Esophagus squamous epithelium (tissue), 5 donors: ENCODE measurements around the gene RPL14. TPM values are rescaled to one million over a fixed set of nuclear protein-coding genes. Genes with fewer than 3 reads are reported as not detected.

Experiments
- DNase-seq: peaks from one replicate; lab custom pipeline; 2025; lab: John Stamatoyannopoulos, UW
- H3K27ac ChIP-seq, 4 donors: fragments of 200-600 bp; sonication (generic); one replicate each; pipeline ENCODE4 v1.5.1; 2016 to 2019; ENCODE audit warnings: mild to moderate bottlenecking in 1 of 4
- H3K27me3 ChIP-seq, 4 donors: fragments of 200-600 bp; sonication (generic); 1 replicate in 3 of 4; 2 replicates in 1 of 4; pipeline versions ENCODE4 v1.5.1 to v1.6.0; 2017 to 2021; ENCODE audit warnings: antibody characterized with exemption in 1 of 4
- H3K36me3 ChIP-seq, 3 donors: fragments of 200-600 bp; sonication (generic); one replicate each; pipeline ENCODE4 v1.5.1; 2016 to 2019
- H3K4me1 ChIP-seq, 3 donors: fragments of 200-600 bp; sonication (generic); one replicate each; pipeline ENCODE4 v1.5.1; 2017 to 2019
- H3K4me3 ChIP-seq, 4 donors: fragments of 200-600 bp; sonication (generic); 1 replicate in 3 of 4; 2 replicates in 1 of 4; pipeline ENCODE4 v1.5.1; 2016 to 2019; ENCODE audit warnings: mild to moderate bottlenecking in 2 of 4, moderate library complexity in 1 of 4
- H3K9me3 ChIP-seq, 3 donors: fragments of 200-600 bp; sonication (generic); one replicate each; pipeline ENCODE4 v1.5.1; 2016 to 2019
- POLR2A ChIP-seq, 4 donors: fragments of 450-650 bp; IDR thresholded peaks; one replicate each; pipeline ENCODE4 v1.6.1; 2017; ENCODE audit warnings: antibody characterized with exemption in 4 of 4, mild to moderate bottlenecking in 4 of 4, moderate library complexity in 3 of 4
- WGBS, 2 donors: methylation state at CpG; one replicate each; pipeline ENCODE4 v1.1.5; 2018; 5-methylcytosine and 5-hydroxymethylcytosine counted together
- intact Hi-C: fragments of 100-400 bp; cut with DNase I; formaldehyde crosslinking; loops from one replicate; pipeline ENCODE4 v1.15.0; 2022
- total RNA-seq, 4 donors: library from RNA; depleted of rRNA; stranded (reverse); fragments of >200 nt; gene quantifications; one replicate each; pipeline ENCODE4 v1.1.0, GENCODE V29; 2016
- TF ChIP-seq, protein P1 (sequence below), 6 experiments: fragments of 450-650 bp in 4 of 6; fragments of 200-600 bp in 2 of 6; sonication (generic) in 2 of 6; IDR thresholded peaks; one replicate each; pipeline ENCODE4 v1.5.1; 2016 to 2019; ENCODE audit warnings: antibody characterized with exemption in 6 of 6, mild to moderate bottlenecking in 4 of 6, moderate library complexity in 4 of 6
- donor health status: DM: yes; HTN: yes; CAD: no.

RPL14 gene
- total RNA-seq, 4 donors from 2014 or later: 333 to 488 (median 431) TPM

DNA sequence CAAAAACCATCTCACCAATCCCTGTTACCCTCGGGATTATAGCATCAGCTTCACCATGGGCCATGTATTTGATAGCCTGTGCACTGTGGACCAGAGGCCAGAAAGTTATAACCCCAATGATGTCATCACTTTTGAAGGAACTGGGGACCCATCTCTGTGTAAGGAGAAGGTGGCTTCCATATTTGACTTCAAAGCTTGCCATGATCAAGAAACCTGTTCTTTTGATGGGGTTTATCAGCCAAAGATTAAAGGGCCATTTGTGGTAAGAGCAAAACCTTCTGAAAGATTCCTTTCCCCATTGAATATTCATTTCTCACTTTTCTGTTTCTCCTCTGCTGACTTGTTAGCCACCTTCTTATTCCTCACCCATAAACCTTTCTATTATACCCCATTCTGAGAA lies 34.3 kb upstream of the RPL14 start:
- H3K9me3 ChIP-seq: no peaks in the 10 kb centered on the region
- H3K27ac ChIP-seq: no peak overlapping the region
- H3K4me1 ChIP-seq: peaks cover 0 to 6% (median 0%) of the 10 kb centered on the region in 3 donors
- H3K27me3 ChIP-seq: no peaks in the 10 kb centered on the region
- WGBS, 2 donors: 50 to 69% methylated on average over 1 of the region's 1 CpG
- peaks cover 0 to 43% (median 0%) of the 10 kb centered on the region in 3 donors for H3K36me3 ChIP-seq
- intact Hi-C loops: loop anchor here (10.0 kb wide), 1 partner anchor 98 kb away; no protein-coding TSS in a partner anchor
- no peak overlapping the region for H3K4me3 ChIP-seq
- TF ChIP-seq, protein P1, sequence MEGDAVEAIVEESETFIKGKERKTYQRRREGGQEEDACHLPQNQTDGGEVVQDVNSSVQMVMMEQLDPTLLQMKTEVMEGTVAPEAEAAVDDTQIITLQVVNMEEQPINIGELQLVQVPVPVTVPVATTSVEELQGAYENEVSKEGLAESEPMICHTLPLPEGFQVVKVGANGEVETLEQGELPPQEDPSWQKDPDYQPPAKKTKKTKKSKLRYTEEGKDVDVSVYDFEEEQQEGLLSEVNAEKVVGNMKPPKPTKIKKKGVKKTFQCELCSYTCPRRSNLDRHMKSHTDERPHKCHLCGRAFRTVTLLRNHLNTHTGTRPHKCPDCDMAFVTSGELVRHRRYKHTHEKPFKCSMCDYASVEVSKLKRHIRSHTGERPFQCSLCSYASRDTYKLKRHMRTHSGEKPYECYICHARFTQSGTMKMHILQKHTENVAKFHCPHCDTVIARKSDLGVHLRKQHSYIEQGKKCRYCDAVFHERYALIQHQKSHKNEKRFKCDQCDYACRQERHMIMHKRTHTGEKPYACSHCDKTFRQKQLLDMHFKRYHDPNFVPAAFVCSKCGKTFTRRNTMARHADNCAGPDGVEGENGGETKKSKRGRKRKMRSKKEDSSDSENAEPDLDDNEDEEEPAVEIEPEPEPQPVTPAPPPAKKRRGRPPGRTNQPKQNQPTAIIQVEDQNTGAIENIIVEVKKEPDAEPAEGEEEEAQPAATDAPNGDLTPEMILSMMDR (IDR thresholded peaks at IDR 0.05): no peak
- no peak for TF ChIP-seq POLR2A (IDR thresholded peaks at IDR 0.05)
- DNase-seq: no peak

DNA sequence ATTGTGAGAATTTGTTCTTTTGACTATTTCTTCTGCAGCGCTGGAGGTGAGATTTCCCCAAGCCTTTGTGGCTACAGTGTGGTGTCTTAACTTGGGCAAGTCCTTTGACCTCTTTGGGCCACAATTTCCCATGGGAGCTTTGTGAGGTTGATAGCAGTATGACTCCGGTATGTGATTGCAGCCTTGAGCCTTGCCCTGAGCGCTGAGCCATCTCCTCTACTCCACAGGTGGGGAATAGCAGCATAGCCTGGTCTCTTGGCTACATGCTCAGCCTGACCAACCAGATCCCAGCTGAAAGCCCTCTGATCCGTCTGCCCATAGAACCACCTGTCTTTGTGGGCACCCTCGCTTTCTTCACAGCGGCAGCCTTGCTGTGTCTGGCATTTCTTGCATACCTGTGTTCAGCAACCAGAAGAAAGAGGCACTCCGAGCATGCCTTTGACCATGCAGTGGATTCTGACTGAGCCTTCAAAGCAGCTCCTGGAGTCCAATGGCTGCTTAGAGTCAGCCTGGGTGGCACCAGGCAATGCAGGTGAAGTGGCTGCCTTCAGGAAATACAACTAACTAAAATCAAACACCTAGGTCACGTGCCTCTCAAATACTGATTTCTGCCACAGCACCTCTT lies 30.0 kb upstream of the RPL14 start:
- intact Hi-C loops: loop anchor here (10.0 kb wide), 1 partner anchor 102 kb away; no protein-coding TSS in a partner anchor
- WGBS, 2 donors: 97 to 100% methylated on average over 2 to 6 of the region's 8 CpGs

DNA sequence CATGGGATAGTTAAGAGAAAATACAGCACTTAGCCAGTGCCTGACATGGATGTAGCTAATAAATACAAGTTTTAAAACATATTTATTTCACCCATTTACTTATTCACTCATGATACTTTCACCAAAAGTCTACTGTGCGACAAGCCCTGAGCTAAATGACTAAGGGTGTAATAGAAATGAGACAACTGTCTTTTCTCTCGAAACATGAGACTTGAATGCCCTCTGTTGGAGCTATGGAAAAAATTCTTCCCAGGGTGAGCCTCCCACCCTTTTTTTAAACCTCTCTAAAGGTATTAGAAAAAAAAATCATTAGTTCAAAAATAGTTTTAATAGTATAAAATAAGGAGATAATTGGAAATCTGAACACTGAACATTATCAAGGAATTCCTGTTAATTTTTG lies 24.3 kb upstream of the RPL14 start:
- Histone ChIP-seq H3K9me3 (no peaks in the 10 kb centered on the region), H3K27me3 (no peaks in the 10 kb centered on the region), H3K27ac (no peak overlapping the region), H3K4me1 (no peaks in the 10 kb centered on the region), H3K4me3 (no peak overlapping the region), H3K36me3 (peaks cover 0 to under 1% (median 0%) of the 10 kb centered on the region in 3 donors)
- no peak for DNase-seq
- 73 to 74% methylated on average over 2 of the region's 2 CpGs for WGBS, 2 donors
- TF ChIP-seq, protein P1 (IDR thresholded peaks at IDR 0.05): no peak
- TF ChIP-seq POLR2A (IDR thresholded peaks at IDR 0.05): no peak
- intact Hi-C loops: no loop called here

More for the DNA sequence above, 30.0 kb upstream of the RPL14 start:
- TF ChIP-seq POLR2A (IDR thresholded peaks at IDR 0.05): no peak
- TF ChIP-seq, protein P1 (IDR thresholded peaks at IDR 0.05): no peak
- Histone ChIP-seq H3K27me3 (no peaks in the 10 kb centered on the region), H3K27ac (no peak overlapping the region), H3K4me3 (no peak overlapping the region), H3K9me3 (no peaks in the 10 kb centered on the region), H3K4me1 (no peaks in the 10 kb centered on the region), H3K36me3 (peaks cover 0 to 43% (median 0%) of the 10 kb centered on the region in 3 donors)
- DNase-seq: no peak

DNA sequence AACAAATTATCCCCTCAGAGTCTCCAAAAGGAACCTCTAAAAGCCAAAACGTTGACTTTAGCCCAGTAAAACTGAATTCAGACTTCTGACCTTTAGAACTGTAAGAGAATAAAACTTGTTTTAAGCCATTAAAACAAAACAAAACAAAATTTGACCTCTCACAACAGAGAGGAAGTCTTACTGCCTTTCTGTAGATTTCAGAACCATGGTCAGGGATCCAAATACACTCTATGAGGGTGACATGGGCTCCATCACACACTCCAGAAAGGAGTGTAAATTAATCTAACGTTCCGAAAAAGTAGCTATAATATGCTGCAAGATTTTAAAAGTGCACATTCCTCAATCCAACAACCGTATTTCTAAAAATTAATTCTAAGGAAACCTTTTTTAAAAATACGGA lies 19.2 kb upstream of the RPL14 start:
- Histone ChIP-seq H3K4me3 (no peak overlapping the region), H3K27ac (no peak overlapping the region), H3K36me3 (no peaks in the 10 kb centered on the region), H3K4me1 (no peaks in the 10 kb centered on the region), H3K9me3 (no peaks in the 10 kb centered on the region), H3K27me3 (no peaks in the 10 kb centered on the region)
- WGBS, 2 donors: 72 to 75% methylated on average over 5 of the region's 5 CpGs
- no peak for DNase-seq
- intact Hi-C loops: no loop called here
- no peak for TF ChIP-seq POLR2A (IDR thresholded peaks at IDR 0.05)
- TF ChIP-seq, protein P1 (IDR thresholded peaks at IDR 0.05): no peak

DNA sequence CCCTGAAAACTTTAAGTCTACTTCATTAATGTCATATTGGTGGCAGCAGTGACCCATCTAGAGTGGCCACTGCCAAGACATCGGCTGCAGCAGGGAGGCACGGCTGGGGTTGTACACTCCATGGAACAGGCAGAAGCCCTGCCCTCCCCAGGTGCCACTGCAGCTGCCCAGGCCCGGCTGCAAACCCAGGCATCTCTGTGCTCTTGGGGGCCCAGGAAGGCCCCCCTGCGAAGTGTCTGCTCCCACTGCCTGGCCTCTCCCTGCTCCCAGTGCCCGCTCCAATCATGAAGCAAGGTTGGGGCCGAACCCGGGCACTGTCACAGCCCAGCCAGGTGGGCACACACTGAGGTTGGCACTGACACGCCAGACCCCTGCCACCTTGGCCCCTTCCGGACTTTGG lies 12.1 kb upstream of the RPL14 start:
- TF ChIP-seq, protein P1 (IDR thresholded peaks at IDR 0.05): no peak
- TF ChIP-seq POLR2A (IDR thresholded peaks at IDR 0.05): no peak
- no peaks in the 10 kb centered on the region for H3K27me3 ChIP-seq
- no peak overlapping the region for H3K27ac ChIP-seq
- DNase-seq: no peak
- intact Hi-C loops: no loop called here
- WGBS, 2 donors: 85 to 90% methylated on average over 4 to 7 of the region's 9 CpGs
- no peaks in the 10 kb centered on the region for H3K9me3 ChIP-seq
- peaks cover 0 to 18% (median 0%) of the 10 kb centered on the region in 3 donors for H3K36me3 ChIP-seq
- no peaks in the 10 kb centered on the region for H3K4me1 ChIP-seq
- no peak overlapping the region for H3K4me3 ChIP-seq
